Upper lobe of right lung (tissue), 1 donor: ENCODE data around the gene PTBP2. TPM values are rescaled to one million over a fixed set of nuclear protein-coding genes. Genes with fewer than 3 reads are reported as not detected.

Source experiments
- ATAC-seq: fragments of 200-7000 bp; cut with Tn5 transposase; one replicate; pipeline ENCODE4 v1.9.1; 2020; ENCODE audit warnings: mild to moderate bottlenecking, moderate library complexity
- DNase-seq: peaks from one replicate; pipeline ENCODE4 v3.0.0-alpha.2; 2020
- H3K27ac ChIP-seq: fragments of 200-600 bp; one replicate; pipeline ENCODE4 v1.8.0; 2022
- H3K27me3 ChIP-seq: fragments of 200-600 bp; one replicate; pipeline ENCODE4 v1.8.0; 2022; ENCODE audit warnings: mild to moderate bottlenecking
- H3K36me3 ChIP-seq: fragments of 200-600 bp; one replicate; pipeline ENCODE4 v1.8.0; 2022
- H3K4me1 ChIP-seq: fragments of 200-600 bp; one replicate; pipeline ENCODE4 v1.8.0; 2022
- H3K4me3 ChIP-seq: fragments of 200-600 bp; one replicate; pipeline ENCODE4 v1.8.0; 2022; ENCODE audit warnings: mild to moderate bottlenecking
- H3K9me3 ChIP-seq: fragments of 200-600 bp; one replicate; pipeline ENCODE4 v1.8.0; 2022
- CTCF ChIP-seq: fragments of 200-600 bp; IDR thresholded peaks from one replicate; pipeline ENCODE4 v1.8.0; 2022; ENCODE audit warnings: antibody characterized with exemption
- intact Hi-C: fragments of 100-400 bp; cut with DNase I; formaldehyde crosslinking; loops from one replicate; pipeline ENCODE4 v1.11.0; 2022
- long read RNA-seq: library from polyadenylated mRNA; unstranded; transcript quantifications from one replicate; pipeline ENCODE4 v2.0.0, GENCODE V29; 2021
- total RNA-seq: library from RNA; stranded (reverse); fragmentation: NEBNext Ultra II Directional; extraction: Animal tissue kit (Norgen Biotek cat#: 25700); gene quantifications from one replicate; pipeline ENCODE4 v1.2.1, GENCODE V29; 2021
- donor health status: DM: no; HTN: yes; CAD: no; lungs with severe emphysema.

PTBP2 gene
- total RNA-seq = 14.7 TPM
- long read RNA-seq, partial matches to known transcripts = 2 of 7 reads
- long read RNA-seq, other reads (novel, unspliced or antisense) = 2 of 7 reads

- peak; percentile 98 for ATAC-seq
- Histone ChIP-seq H3K27me3 (no peaks in the 10 kb centered on the region), H3K36me3 (no peaks in the 10 kb centered on the region), H3K27ac (peak within 1 kb of the TSS; percentile 94), H3K4me3 (peak within 1 kb of the TSS; percentile 97), H3K9me3 (no peaks in the 10 kb centered on the region), H3K4me1 (peaks cover 16% of the 10 kb centered on the region)
- intact Hi-C loops = no loop called here
- peak; percentile 92 for DNase-seq
- TF ChIP-seq CTCF = no peak
Measured at GRCh38 chr1:96721416-96722160, at the start of gene PTBP2. Gene PTBP2, plus strand, starts transcription at chr1:96721784. Its CDS starts 81 bp downstream, at chr1:96721865.

- no peak overlapping the region for H3K4me3 ChIP-seq
- no peaks in the 10 kb centered on the region for H3K4me1 ChIP-seq
- no peak overlapping the region for H3K27ac ChIP-seq
- H3K27me3 ChIP-seq = no peaks in the 10 kb centered on the region
- no peak for DNase-seq
- no peaks in the 10 kb centered on the region for H3K9me3 ChIP-seq
- no peaks in the 10 kb centered on the region for H3K36me3 ChIP-seq
- intact Hi-C loops = no loop called here
- no peak for TF ChIP-seq CTCF
- no peak for ATAC-seq
Measured at GRCh38 chr1:96674915-96675314, 46.7 kb upstream of the PTBP2 start.

GRCh38 chr1:96682056-96682455, 39.5 kb upstream of the PTBP2 start:
- intact Hi-C loops = no loop called here
- H3K4me1 ChIP-seq = no peaks in the 10 kb centered on the region
- no peak for TF ChIP-seq CTCF
- ATAC-seq = no peak
- no peaks in the 10 kb centered on the region for H3K36me3 ChIP-seq
- H3K27me3 ChIP-seq = no peaks in the 10 kb centered on the region
- DNase-seq = no peak
- H3K9me3 ChIP-seq = no peaks in the 10 kb centered on the region
- H3K4me3 ChIP-seq = no peak overlapping the region
- no peak overlapping the region for H3K27ac ChIP-seq

- DNase-seq (no peak), ATAC-seq (peak; percentile 80)
- Histone ChIP-seq H3K4me1 (no peaks in the 10 kb centered on the region), H3K9me3 (no peaks in the 10 kb centered on the region), H3K4me3 (no peak overlapping the region), H3K27me3 (no peaks in the 10 kb centered on the region), H3K27ac (no peak overlapping the region), H3K36me3 (no peaks in the 10 kb centered on the region)
- TF ChIP-seq CTCF = no peak
- intact Hi-C loops = no loop called here
Measured at GRCh38 chr1:96683931-96684330, 37.7 kb upstream of the PTBP2 start.

GRCh38 chr1:96684744-96685143, 36.8 kb upstream of the PTBP2 start:
- no peaks in the 10 kb centered on the region for H3K9me3 ChIP-seq
- no peak overlapping the region for H3K4me3 ChIP-seq
- ATAC-seq = no peak
- no peaks in the 10 kb centered on the region for H3K27me3 ChIP-seq
- H3K27ac ChIP-seq = no peak overlapping the region
- DNase-seq = no peak
- no peak for TF ChIP-seq CTCF
- no peaks in the 10 kb centered on the region for H3K4me1 ChIP-seq
- intact Hi-C loops = no loop called here
- H3K36me3 ChIP-seq = no peaks in the 10 kb centered on the region
